HG03175 (cell line): ENCODE results near the gene FNDC3B.

Experiments
- ATAC-seq: cut with Tn5 transposase; IDR thresholded peaks from one replicate; pipeline ENCODE4 v1.9.1; 2021; ENCODE audit warnings: mild to moderate bottlenecking, moderate library complexity; ENCODE audit not compliant: unreplicated experiment

FNDC3B gene

GRCh38 chr3:172184106-172184822, 144.9 kb downstream of the FNDC3B start:
- no peak for ATAC-seq

- no peak for ATAC-seq
Observed at GRCh38 chr3:172185907-172186306, 146.5 kb downstream of the FNDC3B start.

GRCh38 chr3:172186607-172187006, 147.2 kb downstream of the FNDC3B start:
- ATAC-seq, result no peak

DNA sequence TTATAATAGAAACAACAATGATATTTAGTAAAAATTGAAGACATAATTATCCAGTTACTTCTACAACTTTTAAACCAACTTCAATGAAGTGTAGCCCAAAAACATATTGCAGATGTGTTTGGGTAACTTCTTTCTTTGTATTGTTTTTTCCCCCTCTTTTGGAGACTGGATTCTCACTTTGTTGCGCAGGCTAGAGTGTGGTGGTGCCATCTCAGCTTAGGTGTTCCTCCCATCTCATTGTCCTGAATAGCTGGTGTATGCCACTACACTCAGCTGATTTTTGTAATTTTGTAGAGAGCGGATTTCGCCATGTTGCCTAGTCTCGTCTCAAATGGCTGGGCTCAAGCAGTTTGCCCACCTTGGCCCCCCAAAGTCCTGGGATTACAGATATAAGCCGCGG, 148.1 kb downstream of the FNDC3B start:
- no peak for ATAC-seq

- ATAC-seq, result no peak
Observed at GRCh38 chr3:172188511-172188910, 149.1 kb downstream of the FNDC3B start.

DNA sequence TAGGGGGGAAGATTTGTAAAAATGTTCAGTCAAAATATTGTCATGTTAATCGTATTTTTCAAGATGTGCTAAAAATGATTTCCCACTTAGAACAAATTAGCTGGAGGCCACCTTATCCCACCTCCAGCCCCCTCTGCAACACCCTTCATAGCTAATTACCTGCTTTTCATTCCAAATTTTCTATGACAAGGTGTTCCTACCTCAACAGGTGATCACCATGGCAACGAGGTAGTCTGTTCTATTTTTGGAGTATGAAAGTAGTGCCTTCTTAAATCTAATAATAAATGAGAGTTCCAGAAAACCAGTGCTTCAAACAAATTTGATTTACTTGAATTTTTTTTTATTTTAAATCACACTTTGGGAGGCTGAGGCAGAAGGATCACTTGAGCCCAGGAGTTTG, 149.8 kb downstream of the FNDC3B start:
- no peak for ATAC-seq

GRCh38 chr3:172189987-172190603, 150.7 kb downstream of the FNDC3B start:
- ATAC-seq, result no peak

DNA sequence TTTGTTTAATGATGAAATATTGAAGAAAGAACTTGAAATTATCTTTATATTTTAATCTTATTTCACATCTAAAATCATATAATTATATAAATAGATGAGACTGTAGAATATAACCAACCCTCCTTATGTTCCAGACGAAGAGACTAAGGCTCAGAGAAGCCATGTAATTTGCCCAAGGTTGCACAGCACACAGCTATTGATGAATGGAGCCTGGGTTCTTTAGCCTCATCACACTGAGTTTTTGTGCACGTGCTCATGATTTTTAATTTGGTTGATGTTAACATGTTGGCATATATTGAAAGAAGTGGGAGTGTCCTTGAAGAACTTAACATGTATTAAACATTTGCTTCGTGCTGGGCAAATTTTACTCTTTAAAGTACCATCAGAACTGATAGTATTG, 151.6 kb downstream of the FNDC3B start:
- ATAC-seq, result no peak

DNA sequence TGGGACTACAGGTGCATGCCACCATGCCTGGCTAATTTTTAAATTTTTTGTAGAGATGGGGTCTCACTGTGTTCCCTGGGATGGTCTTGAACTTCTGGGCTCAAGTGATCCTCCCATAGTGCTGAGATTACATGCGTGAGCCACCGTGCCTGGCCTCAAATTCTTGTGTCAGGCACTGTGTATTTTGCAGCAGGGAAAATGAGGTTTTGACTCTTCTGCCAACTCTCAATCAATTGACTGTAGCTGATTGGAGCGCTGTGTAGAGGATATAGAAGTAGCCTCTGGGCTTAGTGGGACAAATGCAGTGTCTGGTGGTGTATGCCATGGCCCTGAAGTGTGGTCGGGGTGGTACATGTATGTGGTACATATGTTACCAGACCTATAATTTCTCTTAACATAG, 152.3 kb downstream of the FNDC3B start:
- no peak for ATAC-seq

- no peak for ATAC-seq
Observed at GRCh38 chr3:172192830-172193415, 153.5 kb downstream of the FNDC3B start.

GRCh38 chr3:172193436-172193835, 154.1 kb downstream of the FNDC3B start:
- no peak for ATAC-seq

DNA sequence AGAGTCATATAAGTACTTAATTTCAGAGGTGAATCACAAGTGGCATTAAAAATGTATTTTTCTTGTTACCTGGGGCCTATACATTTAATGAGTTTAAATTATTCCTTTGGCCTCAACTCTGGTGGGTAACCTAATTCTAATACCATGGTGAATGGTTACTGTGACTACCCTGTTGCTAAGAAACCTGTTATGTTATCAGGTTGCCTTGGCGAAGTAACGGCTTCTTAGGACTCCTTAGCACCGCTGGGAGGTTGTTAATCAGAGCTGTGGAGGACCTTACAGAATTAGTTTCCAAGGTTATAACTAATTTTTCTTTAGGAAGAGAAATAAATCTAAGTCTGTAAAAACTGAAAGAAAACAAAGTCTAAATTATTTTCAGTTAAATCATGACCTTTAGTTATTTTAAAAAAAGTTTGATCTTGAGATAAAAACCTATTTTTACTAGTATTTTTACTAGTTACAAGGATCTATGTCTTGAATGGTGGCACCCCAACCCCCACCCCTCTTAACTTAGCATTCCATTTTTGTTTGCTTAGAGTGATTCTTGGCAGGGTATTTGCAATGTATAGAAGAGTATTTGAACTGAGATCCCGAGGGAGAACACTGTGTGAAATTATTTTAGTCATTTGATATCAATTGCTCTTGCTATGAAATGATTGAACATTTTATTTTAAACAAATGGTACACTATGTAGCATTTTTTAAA, 155.5 kb downstream of the FNDC3B start:
- no peak for ATAC-seq

- no peak for ATAC-seq
Observed at GRCh38 chr3:172195407-172195754, 156.0 kb downstream of the FNDC3B start.

- no peak for ATAC-seq
Observed at GRCh38 chr3:172197344-172197743, 158.0 kb downstream of the FNDC3B start.

DNA sequence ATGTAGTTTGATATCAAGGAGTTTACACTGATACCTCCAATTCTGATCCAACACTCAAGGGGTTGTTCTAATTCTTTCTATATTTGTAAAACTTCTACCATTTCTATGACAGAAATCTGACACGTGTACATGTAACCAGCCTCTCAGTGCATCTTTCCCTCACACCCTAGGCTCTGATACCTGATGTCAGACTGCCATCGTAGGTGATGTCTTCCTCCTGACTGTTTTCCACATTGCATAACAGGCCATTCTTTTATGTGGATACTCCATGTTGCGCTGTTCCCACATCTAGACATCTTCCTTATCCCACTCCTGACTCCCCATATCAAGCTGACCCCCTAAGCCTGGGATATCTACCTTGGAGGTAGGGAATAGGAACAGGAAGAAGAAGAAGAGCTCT, 159.1 kb downstream of the FNDC3B start:
- no peak for ATAC-seq

- no peak for ATAC-seq
Observed at GRCh38 chr3:172199850-172200369, 160.5 kb downstream of the FNDC3B start.

- no peak for ATAC-seq
Observed at GRCh38 chr3:172201136-172201869, 161.9 kb downstream of the FNDC3B start.

DNA sequence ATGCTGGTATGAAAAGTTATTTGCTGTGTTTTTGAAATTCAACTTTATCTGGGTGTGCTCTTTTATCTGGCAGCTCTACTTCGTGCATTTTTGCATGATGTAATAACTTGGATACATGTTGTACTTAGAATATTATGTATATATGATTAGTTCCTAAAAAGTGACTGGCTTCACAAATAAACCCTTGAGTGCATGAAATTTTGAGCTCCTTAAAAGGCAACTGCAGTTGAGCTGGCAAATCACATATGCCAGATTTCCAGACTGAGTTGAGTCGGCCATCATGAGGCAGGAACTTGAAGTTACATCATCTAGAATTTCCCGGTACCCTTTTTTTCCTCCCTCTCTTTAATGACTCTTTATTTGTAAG, 162.5 kb downstream of the FNDC3B start:
- ATAC-seq, result no peak

- no peak for ATAC-seq
Observed at GRCh38 chr3:172202797-172203196, 163.4 kb downstream of the FNDC3B start.

GRCh38 chr3:172203522-172204258, 164.3 kb downstream of the FNDC3B start:
- no peak for ATAC-seq
